ENCODE data around the gene ATP1A2.

ATP1A2 gene

DNA sequence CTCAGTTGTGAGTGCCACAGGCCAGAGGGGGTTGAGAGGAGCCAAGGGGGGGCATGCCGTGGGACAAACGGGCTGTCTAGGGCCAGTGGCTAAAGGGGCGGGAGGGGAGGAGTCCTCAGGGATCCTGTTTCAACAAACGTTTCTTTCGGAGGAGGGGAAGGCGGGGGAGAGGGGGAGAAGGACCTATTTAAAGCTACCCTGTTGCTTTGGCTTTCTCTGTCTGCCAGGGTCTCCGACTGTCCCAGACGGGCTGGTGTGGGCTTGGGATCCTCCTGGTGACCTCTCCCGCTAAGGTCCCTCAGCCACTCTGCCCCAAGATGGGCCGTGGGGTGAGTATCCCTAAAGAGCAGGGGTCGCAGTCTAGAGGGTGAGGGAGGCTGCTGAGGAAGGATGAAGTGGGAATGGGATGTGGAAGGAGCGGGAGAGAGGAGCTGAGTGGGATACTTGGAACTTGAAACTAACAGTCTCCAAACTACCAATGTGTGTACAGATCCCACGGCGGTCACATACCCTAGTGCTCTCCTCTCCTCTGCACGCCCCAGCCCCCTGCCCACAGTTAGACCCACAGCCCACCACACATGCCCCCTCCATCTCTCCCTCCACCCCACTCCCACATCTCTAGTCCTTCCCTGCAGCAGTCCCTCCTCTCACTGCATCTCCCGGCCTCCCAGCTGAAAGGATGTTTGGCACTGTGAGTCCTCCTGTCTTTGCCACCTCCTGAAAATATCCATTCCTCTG is at the start of gene ATP1A2:
Gene ATP1A2, plus strand, starts transcription at position 215 of the 738 bp plus-strand sequence. Its CDS starts 103 bp downstream, at position 318.
- no peak for FAIRE-seq

- FAIRE-seq: no peak
Measured at GRCh38 chr1:160066829-160067745, 48.5 kb upstream of the ATP1A2 start.

DNA sequence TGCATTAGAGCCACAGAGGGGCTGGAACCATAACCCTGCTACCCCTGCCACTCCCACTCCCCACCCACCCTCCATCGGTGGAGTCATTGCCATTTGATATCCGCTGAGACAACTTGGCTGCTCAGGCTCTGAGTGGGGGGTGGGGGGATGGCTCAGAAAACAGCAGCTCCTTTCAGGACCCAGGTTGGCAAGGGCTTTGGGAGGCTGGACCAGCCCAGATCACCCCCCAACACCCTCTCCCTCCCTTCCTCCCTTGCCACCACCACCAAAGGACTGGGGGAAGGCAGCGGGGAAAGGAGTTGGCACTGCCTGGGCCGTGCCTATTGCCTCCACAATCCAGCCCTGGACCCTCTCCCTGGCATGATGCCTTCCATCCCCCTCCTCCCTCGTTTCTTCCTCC is 47.3 kb upstream of the ATP1A2 start:
- FAIRE-seq: no peak

DNA sequence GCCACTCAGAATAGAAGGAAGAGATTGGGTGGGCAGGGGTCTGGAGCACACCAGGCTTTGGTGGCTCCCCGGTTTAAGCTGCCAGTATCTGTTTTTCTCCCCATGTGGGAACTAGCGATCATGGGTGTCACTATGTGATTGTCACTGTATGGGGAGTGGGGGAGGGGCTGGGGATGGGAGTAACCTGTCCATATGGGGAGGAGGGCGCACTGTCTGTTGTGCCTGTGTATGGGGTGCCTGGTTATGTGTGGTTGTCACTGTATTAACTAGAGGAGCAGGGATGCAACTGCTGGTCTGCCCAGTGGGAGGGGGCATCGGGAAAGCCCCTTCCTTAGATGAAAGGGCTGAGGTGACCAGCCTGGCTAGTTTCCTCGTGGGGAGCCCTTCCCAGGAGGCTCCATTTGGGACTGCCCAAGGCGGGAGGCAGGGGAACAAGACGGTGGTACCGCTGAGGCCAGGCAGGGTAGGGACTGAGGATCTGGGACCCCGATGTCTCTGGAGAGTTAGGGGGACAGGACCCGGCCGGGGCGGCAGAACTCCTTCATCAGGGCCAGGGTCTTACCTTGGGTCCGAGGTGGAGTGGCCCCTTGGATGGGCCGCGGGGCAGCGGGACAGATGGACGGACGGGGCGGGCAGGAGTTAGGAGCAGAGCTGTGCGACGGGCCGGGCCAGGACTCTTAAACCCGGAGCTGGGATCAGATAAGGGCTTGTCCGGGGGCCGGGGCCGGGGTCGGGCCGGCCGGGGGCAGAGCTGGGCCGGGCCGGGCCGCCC is 45.9 kb upstream of the ATP1A2 start, which contains the start of gene KCNJ10:
Gene KCNJ10, minus strand, starts transcription at position 701 of the 772 bp plus-strand sequence. CDS start 27,628 bp downstream, outside the sequence.
- no peak for FAIRE-seq

DNA sequence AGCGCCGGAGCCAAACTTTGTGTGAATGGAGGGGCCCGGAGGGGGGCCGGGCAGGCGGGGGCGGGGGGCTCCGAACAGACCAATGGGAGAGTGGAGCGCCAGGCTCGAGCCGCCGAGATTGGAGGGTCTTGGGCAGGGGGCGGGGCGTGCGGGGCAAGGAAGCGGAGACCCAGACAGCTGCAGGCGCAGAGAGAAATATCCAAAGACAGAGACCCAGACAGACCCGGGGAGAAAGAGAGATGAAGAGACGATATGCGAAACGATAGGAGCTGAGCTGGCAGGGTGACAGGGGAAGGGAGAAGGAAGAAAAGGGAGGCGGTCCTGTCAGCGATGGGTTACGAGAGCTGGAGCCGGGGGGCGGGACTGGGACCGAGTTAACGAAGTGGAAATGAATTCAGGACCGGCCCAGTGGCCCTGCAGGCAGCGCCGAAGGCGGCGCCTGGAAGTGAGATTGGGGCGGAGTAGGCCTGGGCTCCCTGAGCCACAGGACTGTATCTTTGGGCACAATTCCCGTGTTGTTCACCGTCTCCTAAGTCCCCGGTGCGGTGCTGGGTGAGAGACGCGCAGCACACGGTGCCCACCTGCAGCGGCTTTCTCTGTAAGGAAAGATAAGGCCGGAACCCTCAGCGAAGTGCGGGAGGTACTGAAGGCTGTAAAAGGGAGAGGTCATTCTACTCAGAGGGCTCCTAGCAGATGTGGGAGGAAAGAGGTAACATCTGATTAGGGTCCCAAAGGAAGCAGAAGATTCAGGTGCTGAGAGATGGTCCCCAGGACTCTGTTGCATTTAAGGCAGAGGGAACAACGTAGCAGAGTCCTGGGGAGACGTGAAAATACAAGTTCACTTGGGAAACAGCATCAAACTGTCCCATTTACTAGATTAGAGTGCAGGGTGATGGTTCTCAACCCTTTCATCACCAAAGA is 45.1 kb upstream of the ATP1A2 start:
- FAIRE-seq: no peak

- FAIRE-seq: no peak
Measured at GRCh38 chr1:160071289-160071688, 44.3 kb upstream of the ATP1A2 start.

DNA sequence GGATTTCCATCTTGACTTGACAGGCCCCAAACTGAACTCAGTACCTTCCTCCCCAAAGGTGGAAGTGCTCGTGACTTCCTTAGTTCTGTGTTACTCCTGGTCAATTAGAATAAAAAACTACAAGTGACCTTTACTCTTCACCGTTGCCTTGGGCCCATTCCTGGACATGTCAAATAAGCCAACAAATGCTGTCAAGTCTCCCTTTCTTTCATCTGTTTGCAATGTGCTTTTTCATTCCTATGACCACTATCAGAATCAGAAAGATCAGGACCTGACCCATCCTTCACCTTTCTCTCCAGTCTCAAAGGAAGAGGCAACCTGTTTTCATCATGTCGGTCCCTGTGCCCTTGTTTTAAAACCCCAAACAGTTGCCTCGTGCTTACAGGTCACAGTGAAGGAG is 40.7 kb upstream of the ATP1A2 start:
- FAIRE-seq: no peak

- FAIRE-seq: no peak
Measured at GRCh38 chr1:160075836-160076235, 39.7 kb upstream of the ATP1A2 start.

DNA sequence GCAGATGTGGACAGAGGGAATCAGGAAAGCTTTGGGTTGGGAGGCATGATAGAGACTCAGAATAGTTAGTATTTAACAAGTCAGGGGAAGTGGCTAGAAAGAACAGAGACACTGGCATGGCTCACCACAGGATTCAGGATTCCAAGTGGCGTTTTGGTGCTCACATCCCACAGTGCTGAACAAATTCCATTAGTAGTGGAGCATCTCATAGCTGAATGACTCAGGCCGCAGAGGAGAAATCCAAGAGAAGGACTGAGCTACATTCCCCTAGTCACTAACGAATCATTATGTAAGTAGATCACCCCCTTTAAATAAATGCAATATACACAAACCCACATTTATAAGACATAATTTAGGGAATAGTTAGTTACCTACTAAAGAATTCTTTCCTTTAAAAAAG is 39.3 kb upstream of the ATP1A2 start:
- no peak for FAIRE-seq

GRCh38 chr1:160077486-160077885 is 38.1 kb upstream of the ATP1A2 start:
- no peak for FAIRE-seq

DNA sequence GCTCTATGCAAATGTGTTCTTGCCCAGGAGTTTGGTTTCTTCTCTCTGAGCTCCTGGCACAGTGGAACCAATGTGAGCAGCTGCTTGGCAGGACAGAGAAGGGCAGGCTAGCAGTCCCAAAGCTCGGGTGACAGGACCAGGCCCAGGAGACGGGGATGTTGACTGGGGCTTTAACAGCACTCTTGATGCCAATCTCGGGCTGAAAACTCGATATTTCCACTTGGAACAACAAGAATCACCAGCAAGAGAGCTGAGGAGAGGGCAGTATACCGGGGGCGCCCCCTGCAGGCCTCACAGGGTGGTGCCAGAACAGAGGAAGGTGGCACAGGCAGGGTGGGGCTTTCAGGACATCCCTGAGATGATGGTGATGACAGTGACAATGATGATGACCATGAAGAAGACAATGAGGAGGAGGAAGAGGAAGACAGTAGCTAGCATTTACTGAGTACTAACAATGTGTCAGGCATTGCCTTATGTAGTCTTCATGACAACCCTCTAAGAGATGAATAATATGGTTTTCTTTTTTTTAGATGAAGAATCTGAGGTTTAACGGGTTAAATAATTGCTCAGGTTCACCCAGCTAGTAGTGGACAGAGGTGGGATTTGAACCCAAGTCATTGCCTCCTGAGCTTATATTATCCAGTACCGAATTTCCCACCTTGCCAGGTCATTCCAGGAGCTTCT is 36.9 kb upstream of the ATP1A2 start:
- no peak for FAIRE-seq

DNA sequence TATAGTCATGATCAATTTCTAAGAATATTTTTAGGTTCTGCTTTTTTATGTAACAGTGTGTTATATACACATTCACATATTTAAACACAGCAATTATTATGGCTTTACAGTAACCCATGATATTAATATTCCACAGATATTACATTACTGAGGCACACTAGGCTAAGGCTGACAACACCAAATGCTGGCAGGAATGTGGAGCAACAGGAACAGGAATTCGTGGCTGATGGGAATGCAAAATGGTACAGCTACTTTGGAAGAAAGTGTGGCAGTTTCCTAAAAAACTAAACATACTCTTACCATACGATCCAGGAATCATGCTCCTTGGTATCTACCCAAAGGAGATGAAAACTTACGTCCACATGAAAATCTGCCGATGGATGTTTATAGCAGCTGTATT is 36.1 kb upstream of the ATP1A2 start:
- FAIRE-seq: no peak

DNA sequence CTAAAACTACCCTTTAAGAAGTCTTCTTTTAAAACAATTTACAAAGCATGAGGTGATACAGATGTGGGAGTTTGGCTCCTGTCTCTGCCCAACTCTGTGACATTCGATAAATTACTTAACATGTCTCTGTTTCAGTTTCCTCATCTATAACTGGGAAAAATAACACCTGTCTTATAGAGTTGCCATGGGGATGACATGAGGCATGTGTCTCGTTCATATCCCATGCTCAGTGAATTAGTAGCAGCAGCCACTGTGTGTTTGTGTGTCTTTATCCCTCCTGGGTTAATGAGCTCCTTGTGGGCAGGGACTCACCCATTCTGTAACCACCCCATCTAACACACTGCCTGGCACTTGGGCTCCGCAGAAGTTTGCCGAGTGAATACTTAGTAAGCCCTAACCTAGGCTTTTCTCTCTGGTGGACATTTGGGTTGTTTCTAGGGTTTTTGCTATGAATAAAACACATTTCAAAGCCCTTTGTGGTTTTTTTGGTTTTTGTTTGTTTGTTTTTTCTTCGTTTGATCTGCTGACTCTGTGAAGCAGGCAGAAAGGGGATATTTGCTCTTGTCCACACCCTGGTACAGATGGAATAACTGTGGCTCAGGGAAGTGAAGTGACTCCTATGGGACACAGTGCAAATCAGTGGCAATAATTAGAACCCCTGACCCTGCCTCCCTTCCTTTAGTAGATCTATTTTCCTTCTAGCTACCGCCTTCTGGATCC is 35.0 kb upstream of the ATP1A2 start:
- FAIRE-seq: no peak

DNA sequence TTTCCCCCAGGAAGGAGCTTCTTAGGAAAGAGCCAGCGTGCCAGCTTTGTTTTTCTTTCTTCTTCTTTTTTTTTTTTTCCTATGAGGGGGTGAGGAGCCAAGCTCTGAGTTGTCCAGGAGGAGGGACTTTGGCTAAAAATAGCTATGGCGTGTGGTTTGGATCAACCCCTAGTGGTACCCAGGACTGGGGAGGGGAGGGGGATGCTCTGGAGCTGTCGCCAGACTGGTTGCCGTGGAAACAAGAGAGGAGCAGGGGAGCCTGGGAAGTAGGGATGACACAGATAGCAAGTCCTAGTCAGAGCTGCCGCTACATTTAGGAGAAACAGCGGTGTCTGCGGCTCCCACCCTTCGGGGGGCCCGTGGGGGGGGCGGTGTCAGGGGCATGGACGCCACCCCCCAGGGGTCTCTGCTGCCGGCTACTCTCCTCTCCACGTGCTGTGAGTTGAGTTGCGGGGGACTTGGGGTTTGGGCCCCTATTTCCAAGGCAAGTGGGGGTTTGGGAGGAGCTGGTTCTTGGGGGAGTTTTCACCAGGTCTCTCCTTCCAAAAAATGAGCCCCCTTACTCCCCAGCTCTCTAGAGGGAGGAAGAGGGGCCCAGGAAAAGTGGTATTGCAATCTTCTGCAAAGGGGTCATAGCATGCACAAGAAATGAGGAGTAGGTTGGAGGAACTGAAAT is 34.2 kb upstream of the ATP1A2 start, which contains the start of gene KCNJ9:
Gene KCNJ9, plus strand, starts transcription at position 278 of the 676 bp plus-strand sequence. CDS start 2,493 bp downstream, outside the sequence.
- no peak for FAIRE-seq

GRCh38 chr1:160082487-160082886 is 33.1 kb upstream of the ATP1A2 start:
- no peak for FAIRE-seq

- no peak for FAIRE-seq
Measured at GRCh38 chr1:160082926-160083325, 32.6 kb upstream of the ATP1A2 start.

GRCh38 chr1:160083968-160084770 is 31.4 kb upstream of the ATP1A2 start:
- FAIRE-seq: no peak

DNA sequence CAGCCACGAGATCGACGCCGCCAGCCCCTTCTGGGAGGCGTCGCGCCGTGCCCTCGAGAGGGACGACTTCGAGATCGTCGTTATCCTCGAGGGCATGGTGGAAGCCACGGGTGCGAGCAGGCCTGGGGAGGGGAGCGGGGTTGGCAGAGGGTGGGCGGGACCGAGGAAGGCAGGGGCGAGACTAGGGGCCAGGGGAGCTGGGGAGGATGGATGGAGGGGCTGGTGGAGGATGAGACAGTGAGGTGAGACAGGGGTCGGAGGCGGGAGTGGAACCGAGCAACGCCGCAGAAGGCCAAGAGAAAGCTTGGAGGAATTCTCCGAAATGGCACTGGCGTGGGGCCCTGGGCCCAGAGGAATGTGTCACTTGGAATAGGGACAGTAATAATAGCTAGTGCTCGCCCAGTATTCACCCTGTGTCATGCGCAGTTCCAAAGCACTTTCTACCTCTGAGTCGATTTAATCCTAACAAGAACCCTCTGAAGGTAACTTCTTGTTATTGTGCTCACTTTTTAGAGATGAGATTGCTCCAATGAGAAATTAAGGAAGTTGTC is 30.7 kb upstream of the ATP1A2 start:
- no peak for FAIRE-seq
